ENCODE measurements around the gene RPS6KA1.

Gene RPS6KA1

DNA sequence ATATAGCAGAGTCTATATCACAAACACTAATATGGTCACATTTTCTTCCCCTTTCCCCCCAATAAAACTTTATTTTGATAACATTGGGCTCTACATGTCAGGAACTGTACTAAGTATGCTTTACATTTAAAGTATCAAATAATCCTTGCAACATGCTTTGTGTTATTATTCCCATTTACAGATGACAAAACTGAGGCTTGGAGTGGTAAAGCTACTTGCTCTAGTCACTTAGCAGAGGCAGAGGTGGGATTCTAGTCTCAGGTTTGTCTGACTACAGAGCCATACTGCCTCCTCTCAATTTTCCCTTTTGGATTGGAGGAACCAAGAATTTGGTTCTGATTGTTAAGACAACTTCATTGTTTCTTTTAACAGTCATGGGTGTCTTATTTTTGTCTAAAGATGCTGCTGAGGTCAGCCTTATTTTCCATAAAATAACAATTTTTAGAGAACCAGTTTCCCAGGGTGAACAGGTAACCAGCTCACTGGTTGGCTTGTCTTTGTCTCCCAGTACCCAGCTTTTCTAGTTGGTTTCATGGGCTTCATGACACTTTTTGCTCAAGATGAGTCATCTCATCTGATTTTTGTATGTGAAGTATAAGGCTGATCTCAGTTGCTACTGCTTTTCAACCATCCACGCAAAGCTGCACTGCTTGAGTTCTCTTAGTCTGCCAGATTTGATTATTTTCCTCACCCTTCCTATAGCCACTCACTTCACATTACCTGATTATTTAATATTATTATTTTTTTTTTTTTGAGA is 85.3 kb downstream of the RPS6KA1 start:
- no peak for TF ChIP-seq POLR2A (IDR thresholded peaks at IDR 0.05; ENCODE audit: low read depth, low read length)
- FAIRE-seq (no peak), DNase-seq (ENCODE audit: insufficient read length, low spot score) (no peak)

DNA sequence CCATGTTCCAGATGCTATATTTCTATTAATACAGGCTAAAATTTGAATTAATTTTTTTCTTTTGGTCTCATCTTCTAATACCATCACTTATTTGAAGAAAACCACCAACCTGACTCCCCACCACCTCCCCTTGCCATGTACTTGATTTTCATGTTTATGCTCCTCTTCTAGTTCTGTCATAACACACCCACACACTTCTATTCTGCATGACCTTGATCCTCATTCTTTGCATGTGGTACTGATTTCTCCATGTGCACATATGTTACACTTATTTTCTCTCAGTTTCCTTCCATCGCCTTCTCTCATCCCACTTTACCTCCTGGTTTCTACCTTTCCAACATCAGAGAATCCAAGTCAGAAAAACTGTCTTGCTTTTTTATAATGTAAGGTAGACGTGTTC is 87.3 kb downstream of the RPS6KA1 start:
- TF ChIP-seq POLR2A (IDR thresholded peaks at IDR 0.05; ENCODE audit: low read depth, low read length): no peak
- FAIRE-seq (no peak), DNase-seq (ENCODE audit: insufficient read length, low spot score) (no peak)

DNA sequence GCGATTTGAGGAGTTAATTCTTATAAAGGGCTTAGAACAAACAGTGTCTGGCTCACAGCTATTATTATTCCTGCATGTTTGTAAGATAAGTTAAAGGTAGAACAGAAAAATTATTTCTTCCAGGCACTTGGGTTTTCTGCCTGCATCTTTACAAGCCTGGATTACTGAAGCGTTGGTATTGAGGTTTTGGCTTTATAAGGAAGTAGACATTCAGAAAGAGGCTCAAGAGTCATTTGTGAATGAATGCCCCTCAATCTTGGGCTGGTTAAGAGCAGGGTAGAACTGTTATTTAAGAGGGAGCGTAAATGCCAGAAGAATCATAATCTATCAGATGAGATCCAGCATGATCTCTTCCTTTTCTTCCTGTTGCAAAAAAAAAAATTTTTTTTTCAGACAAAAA is 89.0 kb downstream of the RPS6KA1 start:
- DNase-seq (ENCODE audit: insufficient read length, low spot score) (no peak), FAIRE-seq (no peak)
- no peak for TF ChIP-seq POLR2A (IDR thresholded peaks at IDR 0.05; ENCODE audit: low read depth, low read length)

All from H54 (cell line).